COLO668 (cell line): ENCODE measurements around the gene DPYSL3.

Experiments
- DNase-seq: peaks from one replicate; lab custom pipeline; 2025; ENCODE audit not compliant: unreplicated experiment; lab: John Stamatoyannopoulos, UW

Gene DPYSL3

GRCh38 chr5:147406636-147407035 lies 103.2 kb downstream of the DPYSL3 start:
- no peak for DNase-seq

DNA sequence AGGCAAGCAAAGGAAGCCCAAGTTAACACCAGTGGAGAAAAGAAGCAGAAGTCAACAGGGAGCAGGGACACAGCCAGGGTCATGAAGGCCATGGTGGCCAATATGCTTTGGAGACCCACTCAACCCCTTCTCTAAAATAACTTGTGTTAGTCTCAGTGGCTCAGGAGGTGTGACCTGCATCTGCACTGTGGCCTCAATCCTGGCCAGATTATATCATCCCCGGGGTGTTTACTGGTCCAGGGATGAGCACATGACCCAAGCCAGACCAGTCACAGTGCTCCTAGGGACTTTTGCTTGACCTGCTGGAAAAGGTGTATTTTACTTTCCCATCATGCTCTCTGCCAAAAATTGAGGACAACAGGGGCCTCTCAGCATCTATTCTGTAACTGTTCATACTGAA lies 105.2 kb downstream of the DPYSL3 start:
- DNase-seq: no peak

DNA sequence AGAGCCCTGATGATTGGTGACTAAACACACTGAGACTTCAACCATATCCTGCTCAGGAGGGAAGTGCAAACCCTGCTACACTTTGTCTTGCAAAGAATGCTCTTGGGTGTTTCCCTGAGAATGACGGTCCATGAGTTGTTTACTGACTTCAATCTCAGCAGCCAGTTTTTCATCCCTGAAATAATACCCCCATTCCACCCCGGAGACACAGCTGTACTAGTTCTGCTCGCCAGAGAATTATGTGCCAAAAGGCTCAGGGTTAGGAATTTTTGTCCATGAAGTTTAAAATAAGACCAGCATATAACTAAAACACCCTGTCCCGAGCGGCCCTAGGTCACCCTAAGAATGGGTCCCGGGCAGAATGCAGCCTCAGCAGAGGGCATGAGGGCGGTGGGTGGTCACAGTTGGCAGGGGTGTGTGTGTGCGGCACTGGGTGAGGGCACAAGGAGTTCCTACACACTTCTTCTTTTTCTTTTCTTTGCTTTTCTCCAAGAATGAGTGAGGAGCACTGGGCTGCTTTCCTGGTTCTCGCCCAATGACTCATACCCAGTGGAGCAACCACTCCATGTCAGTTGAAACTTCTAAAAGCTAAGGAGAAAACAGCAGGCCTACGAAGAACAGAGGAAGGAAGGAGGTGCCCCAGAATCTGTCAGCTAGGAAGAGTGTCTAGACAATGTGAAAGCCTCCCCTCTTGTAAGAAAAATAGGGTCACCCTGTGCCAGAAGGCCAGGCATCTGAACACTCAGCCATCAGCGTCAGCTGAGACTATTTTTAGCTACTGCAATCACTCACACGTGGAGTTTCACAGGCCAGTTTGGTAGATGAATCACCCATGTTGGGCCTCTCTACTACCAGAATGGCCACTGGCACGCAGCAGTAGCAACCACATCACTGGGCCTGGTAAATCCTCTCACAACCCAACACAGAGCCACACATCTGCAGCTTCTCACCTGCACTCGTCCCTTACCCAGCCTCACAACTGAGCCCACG lies 105.9 kb downstream of the DPYSL3 start:
- DNase-seq: no peak

- DNase-seq: no peak
These were observed 109.0 kb downstream of the DPYSL3 start for GRCh38 chr5:147400881-147401280.

GRCh38 chr5:147400126-147400809 lies 109.6 kb downstream of the DPYSL3 start:
- no peak for DNase-seq

GRCh38 chr5:147398860-147399259 lies 111.0 kb downstream of the DPYSL3 start:
- no peak for DNase-seq

GRCh38 chr5:147397616-147398015 lies 112.3 kb downstream of the DPYSL3 start:
- DNase-seq: no peak

- no peak for DNase-seq
These were observed 113.6 kb downstream of the DPYSL3 start for GRCh38 chr5:147396070-147396823.

- DNase-seq: peak; percentile 3
These were observed 115.8 kb downstream of the DPYSL3 start for GRCh38 chr5:147393874-147394672.

DNA sequence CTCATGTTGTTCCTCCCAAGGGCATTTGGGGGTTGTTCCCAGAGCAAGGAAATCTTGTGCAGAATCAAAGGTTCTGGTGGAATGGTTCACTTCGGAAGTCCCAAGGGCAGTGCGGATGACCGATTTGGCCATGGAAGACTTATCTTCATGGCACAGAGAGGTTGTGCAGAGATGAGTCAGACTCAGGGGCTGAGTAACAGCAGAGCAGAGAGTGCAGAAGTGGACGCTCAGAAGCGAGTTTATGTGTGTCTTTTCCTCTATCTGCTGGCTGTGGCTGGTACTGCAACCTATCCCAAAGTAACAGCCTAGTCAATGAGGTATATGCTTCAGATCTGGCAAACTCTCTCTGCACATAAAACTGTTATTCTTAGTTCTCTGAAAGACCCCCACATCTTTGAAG lies 118.1 kb downstream of the DPYSL3 start:
- no peak for DNase-seq

GRCh38 chr5:147390654-147391225 lies 119.1 kb downstream of the DPYSL3 start:
- DNase-seq: no peak

- no peak for DNase-seq
These were observed 121.4 kb downstream of the DPYSL3 start for GRCh38 chr5:147388184-147389108.

GRCh38 chr5:147387109-147387508 lies 122.8 kb downstream of the DPYSL3 start:
- no peak for DNase-seq

GRCh38 chr5:147384346-147385193 lies 125.3 kb downstream of the DPYSL3 start:
- no peak for DNase-seq

DNA sequence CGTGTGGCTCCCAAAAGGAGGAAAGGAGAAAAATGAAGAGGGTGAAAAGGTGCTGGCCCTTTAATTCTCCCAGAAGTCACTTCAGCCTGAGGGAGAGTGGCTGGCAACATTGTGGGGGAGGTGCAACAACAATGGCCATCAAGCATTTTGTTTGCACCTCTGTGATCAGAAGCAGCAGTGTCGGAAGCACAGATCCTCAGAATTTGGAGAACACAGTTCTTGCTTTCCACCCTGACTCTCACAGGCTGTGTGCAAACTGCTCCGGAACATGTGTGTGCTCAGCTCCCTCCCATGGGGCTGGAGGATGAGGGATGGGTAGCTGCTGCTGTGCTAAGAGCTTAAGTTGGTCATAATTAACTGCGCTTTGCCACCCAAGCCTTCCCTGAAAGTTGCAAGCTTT lies 127.1 kb downstream of the DPYSL3 start:
- no peak for DNase-seq

DNA sequence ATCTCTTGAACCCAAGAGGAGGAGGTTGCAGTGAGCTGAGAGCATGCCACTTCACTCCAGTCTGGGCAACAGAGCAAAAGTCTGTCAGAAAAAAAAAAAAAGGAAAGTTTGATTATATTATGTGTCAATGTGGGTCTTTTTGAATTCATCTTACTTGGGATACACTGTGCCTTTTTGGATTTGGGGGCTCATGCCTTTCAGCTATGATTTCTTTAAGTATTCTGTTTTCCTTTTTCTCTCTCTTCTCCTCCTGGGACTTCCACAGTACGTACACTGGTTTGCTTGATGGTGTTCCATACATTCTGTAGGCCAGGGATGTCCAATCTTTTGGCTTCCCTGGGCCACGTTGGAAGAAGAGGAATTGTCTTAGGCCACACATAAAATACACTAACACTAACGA lies 128.3 kb downstream of the DPYSL3 start:
- DNase-seq: no peak

- DNase-seq: no peak
These were observed 132.2 kb downstream of the DPYSL3 start for GRCh38 chr5:147377682-147378081.

- no peak for DNase-seq
These were observed 134.7 kb downstream of the DPYSL3 start for GRCh38 chr5:147375151-147375550.
